ENCODE results near the gene GOLT1A.
"Not testable (repeated sequence)": the region's sequence is repeated elsewhere in the genome, so short reads cannot be mapped to it uniquely, and the experiment has no call there.

Gene GOLT1A

GRCh38 chr1:204246876-204247275 lies 33.1 kb upstream of the GOLT1A start:
- no peak for FAIRE-seq

DNA sequence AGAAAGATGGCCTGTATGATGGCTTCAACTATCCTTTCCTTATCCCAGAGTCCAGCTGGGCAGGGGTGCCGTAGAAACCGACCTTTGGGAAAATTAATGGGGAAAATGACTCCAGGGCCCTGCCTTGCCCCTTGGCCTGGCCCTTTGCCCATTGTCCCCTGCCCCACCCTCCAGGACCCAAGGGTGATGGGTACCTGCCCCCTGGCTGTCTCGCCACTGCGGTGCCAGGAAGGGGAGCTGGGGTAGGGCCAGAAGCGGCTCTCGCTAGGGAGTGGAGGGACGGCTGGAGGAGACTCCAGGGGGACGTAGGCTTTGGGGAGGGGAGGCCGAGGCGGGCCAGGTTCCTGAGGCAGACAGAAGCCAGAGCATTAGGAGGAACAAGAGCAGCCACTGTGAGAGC lies 29.1 kb upstream of the GOLT1A start:
- FAIRE-seq, result no peak

GRCh38 chr1:204241914-204242313 lies 28.1 kb upstream of the GOLT1A start:
- FAIRE-seq, result no peak

- no peak for FAIRE-seq
Observed at GRCh38 chr1:204241050-204241449, 27.3 kb upstream of the GOLT1A start.

DNA sequence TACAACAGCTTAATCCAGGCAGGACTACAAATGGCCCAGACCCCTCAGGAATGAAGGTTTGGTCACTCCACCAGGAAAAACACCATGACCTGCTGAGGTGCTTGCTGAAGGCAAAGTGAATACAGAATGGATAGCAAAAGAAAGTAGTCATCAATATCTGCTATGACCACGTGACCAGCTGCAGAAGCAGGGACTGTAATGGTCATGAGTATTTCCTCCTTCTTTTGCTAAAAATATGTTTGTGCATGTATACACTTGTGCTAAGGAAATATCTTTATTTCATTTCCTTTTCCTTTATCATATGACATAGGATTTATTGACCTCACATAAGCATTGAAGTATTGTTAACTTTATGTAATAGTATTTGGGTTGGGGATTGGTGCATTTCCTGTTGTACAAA lies 26.4 kb upstream of the GOLT1A start:
- no peak for FAIRE-seq

- not testable (repeated sequence) for FAIRE-seq
Observed at GRCh38 chr1:204239401-204239800, 25.6 kb upstream of the GOLT1A start.

GRCh38 chr1:204238520-204238919 lies 24.7 kb upstream of the GOLT1A start:
- FAIRE-seq, result not testable (repeated sequence)

DNA sequence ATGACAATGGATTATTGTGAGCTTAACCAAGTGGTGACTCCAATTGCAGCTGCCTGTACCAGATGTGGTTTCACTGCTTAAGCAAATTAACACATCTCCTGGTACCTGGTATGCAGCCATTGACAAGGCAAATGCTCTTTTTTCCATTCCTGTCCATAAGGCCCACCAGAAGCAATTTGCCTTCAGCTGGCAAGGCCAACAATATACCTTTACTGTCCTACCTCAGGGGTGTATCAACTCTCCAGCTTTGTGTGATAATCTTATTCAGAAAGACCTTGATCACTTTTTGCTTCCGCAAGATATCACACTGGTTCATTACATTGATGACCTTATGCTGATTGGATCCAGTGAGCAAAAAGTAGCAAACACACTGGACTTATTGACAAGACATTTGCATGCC lies 23.7 kb upstream of the GOLT1A start:
- FAIRE-seq, result not testable (repeated sequence)

GRCh38 chr1:204232526-204232925 lies 18.7 kb upstream of the GOLT1A start:
- FAIRE-seq, result no peak

DNA sequence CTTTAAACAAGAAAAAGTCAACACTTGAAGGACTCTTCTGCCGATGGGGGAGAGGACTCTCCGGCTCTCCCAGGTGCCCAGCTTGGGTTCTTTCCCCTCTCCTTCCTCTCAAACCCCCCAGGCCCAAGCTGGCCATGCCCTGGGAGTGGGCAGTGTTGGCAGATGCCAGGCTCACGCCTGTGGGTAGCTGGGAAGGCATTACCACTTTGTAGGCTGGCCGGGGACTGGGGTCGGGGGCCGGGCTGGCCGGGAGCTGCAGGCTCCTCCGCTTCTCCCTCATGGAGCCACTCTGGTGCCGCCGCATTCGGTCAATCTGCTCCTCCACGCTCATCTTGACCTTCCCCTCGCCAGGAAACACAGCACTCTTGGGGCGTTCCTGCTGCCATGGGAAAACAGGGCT lies 16.4 kb upstream of the GOLT1A start:
- no peak for FAIRE-seq

- FAIRE-seq, result no peak
Observed at GRCh38 chr1:204228896-204229295, 15.1 kb upstream of the GOLT1A start.

DNA sequence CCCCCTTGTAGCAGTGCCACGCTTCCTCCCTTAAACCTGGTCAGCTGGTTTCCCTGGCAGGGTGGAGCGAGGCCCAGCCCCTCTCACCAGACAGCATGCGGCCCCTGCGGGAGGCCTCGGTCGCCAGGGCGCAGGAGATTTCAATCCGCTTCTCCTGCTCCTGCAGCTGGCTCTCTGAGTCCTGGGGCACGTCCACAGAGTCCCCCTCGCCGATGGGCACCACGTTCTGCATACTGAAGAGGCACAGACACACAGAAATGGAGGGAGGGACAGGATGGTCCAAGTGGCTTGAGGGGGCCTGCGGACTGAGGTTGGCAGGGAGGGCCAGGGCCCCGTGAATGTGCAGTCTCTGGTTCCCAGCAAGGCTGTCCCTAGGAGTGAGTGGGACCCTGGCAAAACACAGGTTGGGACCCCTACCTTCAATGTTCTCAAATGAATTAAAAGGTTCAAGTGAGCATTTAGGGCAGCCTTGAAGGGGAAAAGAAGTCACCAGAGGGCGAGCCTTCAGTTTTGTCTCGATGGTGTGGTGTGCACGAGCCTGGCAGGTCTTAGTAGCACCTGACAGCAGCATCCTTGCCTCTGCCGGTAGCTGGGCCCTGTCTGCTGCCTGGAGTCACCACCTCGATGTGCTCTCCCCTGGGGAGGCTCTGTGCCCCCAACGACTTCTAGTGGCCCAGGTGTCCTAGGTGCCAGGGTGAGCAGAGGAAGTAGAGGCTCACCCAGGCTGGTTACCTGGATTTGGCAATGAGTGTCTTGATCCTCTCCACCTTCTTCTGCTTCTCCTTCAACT lies 14.4 kb upstream of the GOLT1A start:
- FAIRE-seq, result no peak

DNA sequence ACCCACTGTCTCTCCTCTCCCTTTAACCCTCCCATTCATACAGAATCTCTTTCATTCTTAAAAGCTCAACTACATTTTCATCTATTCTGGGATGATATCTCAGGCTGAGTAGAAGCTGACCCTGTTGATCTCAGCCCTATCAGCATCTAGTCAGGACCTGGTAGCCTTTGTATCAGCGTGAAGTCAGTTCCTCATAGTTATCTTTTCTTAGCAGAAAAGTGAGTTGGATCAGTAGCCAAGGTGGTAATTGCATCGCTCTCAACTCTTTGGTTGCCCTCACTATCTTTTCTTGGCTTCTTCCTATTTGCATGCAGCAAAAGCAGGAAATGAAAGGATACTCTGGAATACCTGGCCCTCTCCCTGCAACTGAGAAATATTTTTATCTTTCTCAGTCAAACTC lies 13.6 kb upstream of the GOLT1A start:
- no peak for FAIRE-seq

DNA sequence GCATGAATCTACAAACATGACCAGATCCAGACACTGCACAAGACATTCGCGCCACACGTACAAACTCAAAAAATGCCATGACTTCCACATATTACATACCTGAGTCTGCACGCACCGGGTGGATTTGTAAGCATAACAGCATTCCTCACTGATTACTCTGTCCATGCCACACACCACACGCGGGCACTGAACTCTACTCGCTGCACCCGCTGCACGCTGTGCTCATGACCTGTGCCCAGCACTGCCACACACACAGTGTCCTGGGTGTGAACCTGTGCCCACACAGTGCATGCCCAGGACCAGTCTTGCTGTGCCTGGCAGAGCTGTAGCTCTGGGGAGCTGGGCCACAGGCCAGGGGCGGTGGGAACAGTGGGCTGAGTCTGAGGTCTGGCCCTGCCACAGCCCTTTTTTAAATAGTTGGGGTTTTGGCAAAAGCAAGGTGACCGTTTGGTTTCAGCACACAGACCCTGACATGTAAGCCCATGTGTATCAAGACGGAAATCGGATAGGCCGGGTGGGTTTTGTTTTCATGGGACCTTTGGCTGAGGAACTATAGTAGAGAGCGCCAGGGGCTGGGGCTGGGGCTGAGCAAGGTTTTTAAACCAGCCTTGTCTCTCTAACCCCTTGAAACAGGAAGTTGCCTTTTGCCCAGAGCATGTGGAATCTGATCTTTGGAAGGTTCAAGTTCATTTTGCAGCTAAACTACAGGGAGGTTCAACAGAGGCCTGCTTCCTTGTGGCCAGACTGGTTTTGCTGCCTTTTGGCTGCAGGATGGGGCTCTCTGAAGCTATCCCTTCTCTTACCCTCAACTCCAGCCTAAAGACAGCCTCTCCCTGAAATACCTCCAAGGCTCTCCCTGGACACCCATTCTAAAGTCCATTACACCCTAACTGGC lies 12.3 kb upstream of the GOLT1A start:
- FAIRE-seq, result no peak

- FAIRE-seq, result no peak
Observed at GRCh38 chr1:204224655-204225054, 10.9 kb upstream of the GOLT1A start.

GRCh38 chr1:204223129-204223860 lies 9.5 kb upstream of the GOLT1A start:
- no peak for FAIRE-seq

DNA sequence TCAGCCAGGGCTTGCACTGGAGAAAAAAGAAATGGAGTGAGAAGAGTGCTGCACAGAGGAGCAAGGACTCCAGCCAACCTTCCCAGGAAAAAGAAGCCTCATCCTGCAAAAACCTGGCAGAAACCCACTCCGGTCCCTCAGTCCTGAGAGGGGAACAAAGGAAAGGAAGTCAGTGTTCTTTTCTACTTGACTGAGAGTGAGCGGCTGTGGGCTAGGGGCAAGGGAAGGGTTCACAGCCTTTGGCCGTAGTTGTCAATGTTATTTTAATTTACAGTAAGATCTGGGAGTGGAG lies 8.9 kb upstream of the GOLT1A start:
- no peak for FAIRE-seq

DNA sequence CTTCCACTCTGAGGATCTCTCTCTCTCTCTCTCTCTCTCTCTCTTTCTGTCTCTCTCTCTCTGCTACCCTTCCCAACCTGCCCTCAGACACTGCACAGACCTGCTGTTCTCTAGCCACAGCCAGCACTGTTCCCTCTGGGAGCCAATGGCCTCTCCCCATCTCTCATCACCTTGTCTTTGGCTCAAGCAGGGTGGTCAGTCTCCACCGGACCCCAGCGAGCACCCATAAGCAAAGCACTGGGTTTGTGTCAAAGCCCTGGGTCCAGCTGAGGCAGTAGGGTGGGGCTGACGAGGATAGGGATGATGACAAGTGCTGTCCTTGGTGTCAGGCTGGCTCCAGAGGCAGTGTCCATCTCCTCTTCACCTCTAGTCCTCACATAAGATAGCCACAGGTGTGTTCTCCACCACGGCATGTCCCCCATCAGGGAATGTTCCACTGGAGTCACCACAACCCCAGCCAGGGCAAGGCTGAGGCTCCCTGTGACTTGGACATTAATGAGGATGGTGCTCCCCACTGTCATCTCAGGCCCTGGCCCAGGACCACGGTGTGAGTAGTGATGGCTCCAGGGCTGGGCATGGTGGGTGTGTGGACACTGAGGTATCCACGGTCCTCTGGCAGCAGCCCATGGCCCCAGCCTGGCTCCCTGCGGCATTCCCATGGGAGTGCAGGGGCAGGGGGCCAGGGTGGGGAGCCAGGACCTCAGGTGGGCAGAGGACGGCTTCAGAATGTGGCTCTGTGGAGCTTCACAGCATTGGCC lies 8.4 kb upstream of the GOLT1A start:
- no peak for FAIRE-seq

GRCh38 chr1:204221271-204221670 lies 7.5 kb upstream of the GOLT1A start:
- FAIRE-seq, result no peak

DNA sequence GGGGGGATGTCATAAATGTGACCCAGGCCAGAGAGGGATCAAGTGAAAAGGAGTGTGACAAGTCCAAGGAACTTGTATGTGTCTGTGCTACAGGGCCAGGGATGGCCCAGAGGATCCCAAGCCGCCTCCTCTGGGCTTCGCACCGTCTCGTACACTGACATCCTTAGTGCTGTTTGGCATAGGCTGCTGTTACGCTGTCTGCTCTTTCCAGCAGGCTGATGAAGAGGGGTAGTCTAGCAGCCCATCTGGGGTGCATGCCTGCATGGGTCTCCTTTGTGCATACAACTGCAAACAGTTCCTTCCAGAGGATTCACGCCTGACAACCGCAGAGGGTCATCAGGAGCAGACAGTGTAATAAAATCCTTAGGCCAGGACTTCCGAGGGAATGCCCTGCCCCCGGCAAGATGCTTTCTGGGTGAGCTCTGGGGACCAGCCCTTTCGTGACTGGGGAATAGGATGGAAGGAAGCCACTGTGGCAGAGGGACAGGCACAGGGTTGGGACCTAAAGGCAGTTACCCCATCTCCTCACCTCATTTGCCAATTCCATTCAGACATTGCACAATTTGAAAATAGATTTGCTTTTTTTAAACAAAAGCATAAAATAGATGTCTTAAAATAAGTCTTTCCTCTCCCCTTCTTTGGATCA lies 6.3 kb upstream of the GOLT1A start:
- FAIRE-seq, result no peak

GRCh38 chr1:204218552-204218951 lies 4.8 kb upstream of the GOLT1A start:
- no peak for FAIRE-seq

DNA sequence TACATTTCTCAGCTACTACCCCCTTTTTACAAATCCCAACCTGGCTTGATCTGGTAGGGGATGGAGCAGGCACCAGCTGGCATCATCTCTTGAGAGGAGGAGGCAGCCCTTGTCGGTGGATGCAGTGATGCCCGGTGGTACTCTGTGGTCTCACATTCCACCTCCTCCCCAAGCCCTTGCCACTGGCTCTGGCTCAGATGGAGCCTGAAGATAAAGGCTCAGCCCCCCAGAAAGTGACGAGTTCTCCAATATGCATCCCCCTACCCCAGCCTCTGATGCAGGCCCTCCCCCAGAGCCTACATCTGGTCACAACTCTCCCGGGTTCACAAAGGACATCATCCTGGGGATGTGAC lies 3.8 kb upstream of the GOLT1A start:
- FAIRE-seq, result no peak

Measured in islet of Langerhans (tissue), 1 donor.